SHP77 treated with DMSO at 0.1 percent for 48 hours (cell line): ENCODE results near the gene TLE6.
"Not testable (repeated sequence)": the region's sequence is repeated elsewhere in the genome, so short reads cannot be mapped to it uniquely, and the experiment has no call there.

Experiments
- DNase-seq: peaks from one replicate; lab custom pipeline; 2025; lab: John Stamatoyannopoulos, UW

Gene TLE6

GRCh38 chr19:3004522-3004921 lies 27.2 kb downstream of the TLE6 start:
- DNase-seq = no peak

- DNase-seq = no peak
These were observed 28.0 kb downstream of the TLE6 start for GRCh38 chr19:3005345-3005744.

- no peak for DNase-seq
These were observed 28.9 kb downstream of the TLE6 start for GRCh38 chr19:3006075-3006767.

- no peak for DNase-seq
These were observed 30.6 kb downstream of the TLE6 start for GRCh38 chr19:3007975-3008374.

- no peak for DNase-seq
These were observed 31.6 kb downstream of the TLE6 start for GRCh38 chr19:3008994-3009393.

GRCh38 chr19:3010871-3011270 lies 33.5 kb downstream of the TLE6 start:
- DNase-seq = no peak

- DNase-seq = not testable (repeated sequence)
These were observed 34.7 kb downstream of the TLE6 start for GRCh38 chr19:3012059-3012458.

GRCh38 chr19:3012621-3013262 lies 35.4 kb downstream of the TLE6 start:
- no peak for DNase-seq

GRCh38 chr19:3013263-3013725 lies 35.9 kb downstream of the TLE6 start:
- no peak for DNase-seq

- no peak for DNase-seq
These were observed 36.8 kb downstream of the TLE6 start for GRCh38 chr19:3014135-3014534.

- no peak for DNase-seq
These were observed 38.0 kb downstream of the TLE6 start for GRCh38 chr19:3015126-3016057.

GRCh38 chr19:3017923-3018322 lies 40.6 kb downstream of the TLE6 start:
- DNase-seq = no peak

GRCh38 chr19:3019211-3019854 lies 42.0 kb downstream of the TLE6 start:
- no peak for DNase-seq

GRCh38 chr19:3020321-3020960 lies 43.1 kb downstream of the TLE6 start:
- DNase-seq = no peak

- no peak for DNase-seq
These were observed 47.1 kb downstream of the TLE6 start for GRCh38 chr19:3024509-3024869.

GRCh38 chr19:3024870-3025548 lies 47.6 kb downstream of the TLE6 start:
- DNase-seq = no peak

GRCh38 chr19:3025549-3025886 lies 48.2 kb downstream of the TLE6 start:
- DNase-seq = no peak

GRCh38 chr19:3026768-3027167 lies 49.4 kb downstream of the TLE6 start:
- no peak for DNase-seq

- DNase-seq = no peak
These were observed 49.9 kb downstream of the TLE6 start for GRCh38 chr19:3027292-3027691.

GRCh38 chr19:3027981-3028304 lies 50.6 kb downstream of the TLE6 start:
- DNase-seq = no peak

- no peak for DNase-seq
These were observed 51.1 kb downstream of the TLE6 start for GRCh38 chr19:3028305-3029064.
